Brain microvascular endothelial cell (primary cell): ENCODE measurements around the gene SIX3.

Experiments used
- DNase-seq: peaks from one replicate; pipeline ENCODE4 v3.0.0-alpha.2; 2020
- H3K27ac ChIP-seq: fragments of 250-450 bp; sonication (Bioruptor Pico); 2 replicates; pipeline ENCODE4 v1.5.1; 2020; ENCODE audit warnings: mild to moderate bottlenecking, moderate library complexity
- H3K27me3 ChIP-seq: fragments of 250-450 bp; sonication (Bioruptor Pico); replicated peaks from 2 replicates; pipeline ENCODE4 v1.5.1; 2020; ENCODE audit warnings: mild to moderate bottlenecking
- H3K36me3 ChIP-seq: fragments of 250-450 bp; sonication (Bioruptor Pico); replicated peaks from 2 replicates; pipeline ENCODE4 v1.5.1; 2020; ENCODE audit warnings: mild to moderate bottlenecking
- H3K4me3 ChIP-seq: 2 replicates; pipeline ENCODE4 v1.5.1; 2011; ENCODE audit warnings: low read depth, mild to moderate bottlenecking, control low read depth, low read length, moderate library complexity
- CTCF ChIP-seq: IDR thresholded peaks from 2 replicates; pipeline ENCODE4 v1.5.1; 2011; ENCODE audit warnings: low read depth, mild to moderate bottlenecking, moderate library complexity, low read length, control low read depth, inconsistent platforms; ENCODE audit errors: missing control alignments
- in situ Hi-C: cut with HindIII; loops from 2 replicates; pipeline ENCODE4 v1.10.0; 2017; ENCODE audit warnings: low sequenced_read_pairs, low pct_ligation_motif_present

SIX3 gene

DNA sequence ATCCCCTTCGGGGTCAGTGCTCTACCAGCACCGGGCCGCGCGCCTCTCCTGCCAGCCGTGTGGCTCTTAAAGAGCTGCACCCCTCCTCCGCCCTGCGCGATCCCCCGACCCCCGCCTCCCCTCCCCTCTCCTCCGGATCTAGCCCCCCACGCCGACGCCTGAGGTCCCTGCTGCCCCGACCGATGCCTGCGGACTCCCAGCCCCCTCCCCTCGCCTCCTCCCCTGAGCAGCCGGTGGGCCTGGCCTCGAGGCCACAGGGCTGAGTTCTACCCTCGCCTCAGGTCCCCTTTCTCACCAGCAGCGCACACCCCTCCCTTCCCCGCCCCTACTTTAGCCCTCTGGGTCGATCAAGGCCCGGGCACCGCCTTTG, 5.8 kb upstream of the SIX3 start:
- no peak for DNase-seq
- in situ Hi-C loops, result no loop called here
- TF ChIP-seq CTCF, result no peak
- peaks cover 95% of the 10 kb centered on the region for H3K27me3 ChIP-seq
- H3K4me3 ChIP-seq, result no peak overlapping the region
- H3K27ac ChIP-seq, result no peak overlapping the region
- no peaks in the 10 kb centered on the region for H3K36me3 ChIP-seq

DNA sequence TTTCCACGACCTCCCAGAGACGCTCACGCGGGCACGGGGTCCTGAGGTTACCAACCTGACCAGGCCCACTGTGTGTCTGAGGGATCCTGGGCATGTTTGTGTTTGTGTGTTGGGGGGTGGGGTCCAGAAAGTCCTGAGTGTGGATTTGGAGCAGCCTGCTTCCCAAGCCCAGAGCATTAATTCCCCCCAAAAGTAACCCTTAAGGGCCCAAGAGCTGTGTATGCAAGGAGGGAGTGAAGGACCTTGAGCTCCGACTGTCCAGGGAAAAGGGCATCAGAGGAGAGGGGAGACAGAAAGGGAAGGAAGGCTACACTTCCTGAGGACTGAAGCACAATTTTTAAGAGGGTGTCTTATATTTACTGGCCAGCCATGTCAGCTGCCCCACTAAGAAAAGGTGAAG, 5.2 kb upstream of the SIX3 start:
- no peaks in the 10 kb centered on the region for H3K36me3 ChIP-seq
- in situ Hi-C loops, result no loop called here
- TF ChIP-seq CTCF, result no peak
- no peak for DNase-seq
- H3K4me3 ChIP-seq, result no peak overlapping the region
- H3K27ac ChIP-seq, result no peak overlapping the region
- H3K27me3 ChIP-seq, result peaks cover 95% of the 10 kb centered on the region

DNA sequence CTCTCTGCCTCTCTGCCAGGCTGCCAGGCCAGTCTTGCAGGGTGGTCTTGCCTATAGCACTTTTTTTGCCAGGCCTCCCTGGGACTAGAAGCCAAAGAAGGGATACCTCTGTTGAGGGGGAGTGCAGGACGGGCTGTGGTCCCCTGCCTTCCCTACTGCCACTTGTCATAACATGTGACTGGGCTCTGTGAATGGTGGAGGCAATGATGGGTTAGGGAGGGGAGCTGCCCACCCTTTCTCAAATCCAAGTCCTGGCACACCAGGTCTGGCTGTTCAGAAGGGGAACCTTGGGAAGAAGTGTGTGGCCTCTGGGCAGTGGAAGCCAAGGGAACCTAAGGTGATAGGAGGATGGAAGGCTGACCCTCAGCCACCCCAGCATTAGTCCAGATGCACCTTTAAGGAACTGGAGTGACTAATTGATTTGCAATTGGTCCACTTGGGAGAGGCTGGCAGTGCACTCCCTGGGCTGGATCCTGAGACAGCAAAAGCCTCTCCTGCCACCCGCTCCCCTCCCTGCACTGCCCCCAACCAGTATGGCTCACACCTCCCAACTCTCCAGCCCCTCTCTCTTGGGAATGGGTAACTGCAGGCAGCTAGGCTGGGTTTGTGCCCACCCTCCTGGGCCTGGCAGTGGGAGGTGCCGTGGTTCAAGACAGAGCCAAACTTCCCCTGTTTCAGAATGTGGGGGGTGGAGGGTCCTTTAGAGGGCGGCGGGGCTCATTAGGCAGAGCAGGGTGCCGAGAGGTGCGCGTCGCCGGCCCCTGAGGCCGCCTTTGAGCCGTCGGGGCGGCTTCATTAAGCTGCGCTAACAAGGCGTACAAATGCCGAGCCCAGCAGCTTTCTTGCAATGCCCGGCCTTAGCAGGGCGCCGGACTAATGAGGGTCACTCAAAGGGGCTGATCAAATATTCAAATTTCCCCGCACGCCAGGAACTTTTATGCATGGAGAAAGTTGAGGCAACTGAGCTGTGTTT, 4.5 kb upstream of the SIX3 start:
- H3K36me3 ChIP-seq, result no peaks in the 10 kb centered on the region
- in situ Hi-C loops, result no loop called here
- DNase-seq, result no peak
- no peak overlapping the region for H3K4me3 ChIP-seq
- H3K27ac ChIP-seq, result no peak overlapping the region
- TF ChIP-seq CTCF, result no peak
- peaks cover 93% of the 10 kb centered on the region for H3K27me3 ChIP-seq

- in situ Hi-C loops, result no loop called here
- Histone ChIP-seq H3K27ac (no peak overlapping the region), H3K27me3 (peaks cover 93% of the 10 kb centered on the region), H3K4me3 (no peak overlapping the region), H3K36me3 (no peaks in the 10 kb centered on the region)
- DNase-seq, result no peak
- TF ChIP-seq CTCF, result no peak
Measured at GRCh38 chr2:44937688-44938240, 3.7 kb upstream of the SIX3 start.

DNA sequence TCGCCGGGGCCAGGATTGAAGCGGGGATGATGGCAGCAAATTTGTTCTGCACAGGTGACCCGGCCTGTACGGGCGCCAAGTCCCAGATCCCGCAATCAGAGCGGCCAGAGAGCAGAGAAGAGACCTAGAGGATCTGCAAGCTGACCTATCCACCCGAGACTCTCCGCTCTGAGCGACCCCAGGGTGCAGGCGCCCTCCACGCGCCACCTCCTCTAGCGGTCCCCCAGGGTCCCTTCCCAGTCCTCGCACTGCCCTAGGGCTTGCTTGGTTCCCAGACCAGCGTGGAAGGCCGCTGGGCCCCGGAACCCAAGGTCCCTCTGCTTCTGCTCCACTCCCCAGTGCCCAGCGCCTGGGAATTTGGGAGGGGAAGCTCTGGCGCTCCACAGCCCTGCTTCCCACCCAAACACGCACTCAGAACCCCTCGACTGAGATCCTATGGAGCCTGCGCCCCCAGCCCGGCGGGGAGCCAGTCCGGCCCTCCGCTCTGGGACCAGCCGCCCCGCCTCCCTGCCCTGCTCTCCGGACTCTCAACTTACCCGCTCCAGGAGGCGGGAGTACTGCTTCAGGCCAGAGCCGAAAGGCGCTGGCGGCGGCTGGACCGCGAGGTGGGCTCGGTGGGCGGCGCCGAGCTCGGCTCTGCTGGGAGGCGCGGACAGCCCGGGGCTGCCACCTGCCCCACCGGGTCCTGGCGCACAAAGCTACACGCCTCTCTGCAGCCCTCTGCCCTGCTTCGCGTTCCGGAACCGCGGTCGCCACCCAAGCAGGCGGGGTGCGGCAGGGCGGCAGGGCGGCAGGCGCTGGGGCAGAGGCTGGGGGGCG, 3.0 kb upstream of the SIX3 start:
- TF ChIP-seq CTCF, result no peak
- H3K4me3 ChIP-seq, result no peak overlapping the region
- peaks cover 93% of the 10 kb centered on the region for H3K27me3 ChIP-seq
- no peaks in the 10 kb centered on the region for H3K36me3 ChIP-seq
- no peak for DNase-seq
- H3K27ac ChIP-seq, result no peak overlapping the region
- in situ Hi-C loops, result no loop called here
